GM10266 (cell line): ENCODE results near the gene CCT4.
"Not testable (repeated sequence)": the region's sequence is repeated elsewhere in the genome, so short reads cannot be mapped to it uniquely, and the experiment has no call there.

Experiments used
- DNase-seq: peaks from one replicate; pipeline ENCODE4 v3.0.0; 2012; ENCODE audit errors: extremely low spot score
- TF ChIP-seq, protein P1 (sequence below): IDR thresholded peaks from 2 replicates; pipeline ENCODE4 v1.5.1; 2012; ENCODE audit warnings: mild to moderate bottlenecking, low read depth; ENCODE audit not compliant: control insufficient read depth, insufficient read depth; ENCODE audit errors: missing control alignments

CCT4 gene

DNA sequence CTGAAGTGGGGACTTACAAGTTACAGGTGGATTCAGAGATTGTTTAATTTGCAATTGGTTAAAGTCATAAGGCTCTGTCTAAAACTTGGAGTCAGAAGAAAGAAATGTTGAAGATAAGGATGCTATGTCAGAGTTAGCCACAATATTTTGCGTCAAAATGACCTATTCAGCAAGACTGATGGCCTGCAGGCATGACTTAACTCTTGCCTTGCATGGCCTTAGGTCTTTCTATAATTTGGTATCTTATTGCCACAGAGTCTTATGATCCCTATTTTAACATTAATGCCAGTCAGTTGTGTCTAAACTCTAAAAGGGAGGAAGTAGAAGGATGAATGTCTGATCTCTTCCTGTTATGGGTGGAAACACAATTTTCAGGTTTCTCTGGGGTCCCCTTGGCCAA lies 11.8 kb upstream of the CCT4 start:
- TF ChIP-seq, protein P1, sequence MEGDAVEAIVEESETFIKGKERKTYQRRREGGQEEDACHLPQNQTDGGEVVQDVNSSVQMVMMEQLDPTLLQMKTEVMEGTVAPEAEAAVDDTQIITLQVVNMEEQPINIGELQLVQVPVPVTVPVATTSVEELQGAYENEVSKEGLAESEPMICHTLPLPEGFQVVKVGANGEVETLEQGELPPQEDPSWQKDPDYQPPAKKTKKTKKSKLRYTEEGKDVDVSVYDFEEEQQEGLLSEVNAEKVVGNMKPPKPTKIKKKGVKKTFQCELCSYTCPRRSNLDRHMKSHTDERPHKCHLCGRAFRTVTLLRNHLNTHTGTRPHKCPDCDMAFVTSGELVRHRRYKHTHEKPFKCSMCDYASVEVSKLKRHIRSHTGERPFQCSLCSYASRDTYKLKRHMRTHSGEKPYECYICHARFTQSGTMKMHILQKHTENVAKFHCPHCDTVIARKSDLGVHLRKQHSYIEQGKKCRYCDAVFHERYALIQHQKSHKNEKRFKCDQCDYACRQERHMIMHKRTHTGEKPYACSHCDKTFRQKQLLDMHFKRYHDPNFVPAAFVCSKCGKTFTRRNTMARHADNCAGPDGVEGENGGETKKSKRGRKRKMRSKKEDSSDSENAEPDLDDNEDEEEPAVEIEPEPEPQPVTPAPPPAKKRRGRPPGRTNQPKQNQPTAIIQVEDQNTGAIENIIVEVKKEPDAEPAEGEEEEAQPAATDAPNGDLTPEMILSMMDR: no peak
- DNase-seq: no peak

- TF ChIP-seq, protein P1: peak; percentile 42
- no peak for DNase-seq
Observed at GRCh38 chr2:61898810-61899209, 10.4 kb upstream of the CCT4 start.

DNA sequence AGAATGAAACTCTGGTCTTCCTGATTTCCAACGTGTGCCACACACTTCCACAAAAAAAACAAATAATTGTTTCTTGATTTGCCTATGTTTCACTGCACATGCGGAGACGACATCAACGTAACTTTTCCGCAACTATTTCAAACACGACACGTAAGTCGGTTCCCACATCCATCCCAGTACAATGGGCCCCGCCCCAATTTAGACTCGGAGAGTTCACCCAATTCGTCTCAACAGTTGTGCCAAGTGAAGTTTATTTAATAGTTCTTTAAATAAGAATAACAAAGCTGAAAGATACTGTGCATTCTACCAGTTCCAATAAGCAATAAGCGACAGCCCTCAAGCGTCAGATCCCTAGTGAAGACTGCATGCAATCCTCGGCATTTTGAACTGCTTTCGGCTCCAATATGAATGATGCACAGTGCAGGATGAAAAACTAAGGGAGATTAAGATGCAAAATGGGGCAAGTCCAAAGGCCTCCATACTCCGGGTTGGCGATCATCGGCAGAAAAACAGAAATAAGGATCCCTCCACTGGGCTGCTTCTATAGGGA lies 664 bp downstream of the CCT4 start:
- DNase-seq: no peak
- TF ChIP-seq, protein P1: no peak

DNA sequence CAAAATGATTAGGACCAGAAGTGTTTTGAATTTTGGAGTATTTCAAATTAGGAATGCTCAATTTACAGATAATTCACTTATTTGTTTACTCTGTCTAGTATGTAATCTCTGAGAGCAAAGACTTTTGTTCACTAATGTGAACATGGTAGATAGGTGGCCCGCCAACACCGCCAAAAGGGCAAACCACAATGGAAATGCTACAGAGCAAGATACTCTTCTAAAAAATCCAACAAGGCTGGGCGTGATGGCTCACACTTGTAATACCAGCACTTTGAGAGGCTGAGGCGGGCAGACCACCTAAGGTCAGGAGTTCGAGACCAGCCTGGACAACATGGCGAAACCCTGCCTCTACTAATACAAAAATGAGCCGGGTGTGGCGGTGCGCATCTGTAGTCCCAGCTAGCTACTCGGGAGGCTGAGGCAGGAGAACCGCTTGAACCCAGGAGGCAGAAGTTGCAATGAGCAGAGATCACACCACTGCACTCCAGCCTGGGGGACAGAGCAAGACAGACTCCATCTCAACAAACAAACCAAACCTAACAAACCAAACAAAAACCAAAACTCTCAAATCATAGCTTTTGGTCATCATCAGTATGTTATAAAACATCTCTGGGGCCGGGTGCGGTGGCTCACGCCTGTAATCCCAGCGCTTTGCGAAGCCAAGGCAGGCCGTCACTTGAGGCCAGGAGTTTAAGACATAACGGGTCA lies 2.4 kb downstream of the CCT4 start:
- DNase-seq: no peak
- TF ChIP-seq, protein P1: no peak

GRCh38 chr2:61882850-61883249 lies 5.6 kb downstream of the CCT4 start:
- DNase-seq: no peak
- TF ChIP-seq, protein P1: no peak

DNA sequence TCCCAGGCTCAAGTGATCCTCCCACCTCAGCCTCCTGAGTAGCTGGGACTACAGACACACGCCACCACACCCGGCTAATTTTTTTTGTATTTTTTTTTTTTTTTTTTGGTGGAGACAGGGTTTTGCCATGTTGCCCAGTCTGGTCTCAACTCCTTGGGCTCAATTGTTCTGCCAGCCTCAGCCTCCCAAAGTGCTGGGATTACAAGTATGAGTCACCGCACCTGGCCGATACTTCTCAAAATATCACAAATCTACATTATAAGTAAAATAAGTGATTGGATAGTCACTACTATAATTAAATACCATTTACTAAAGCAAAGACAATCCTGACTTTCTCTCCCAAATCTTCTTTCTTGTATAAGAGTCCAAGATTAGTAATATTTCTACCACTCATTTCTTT lies 9.1 kb downstream of the CCT4 start:
- DNase-seq: not testable (repeated sequence)

- DNase-seq: no peak
- TF ChIP-seq, protein P1: no peak
Observed at GRCh38 chr2:61878761-61879160, 9.7 kb downstream of the CCT4 start.
